H1 (cell line): Measurements from ENCODE around the gene ALDOC. TPM values are rescaled to one million over a fixed set of nuclear protein-coding genes. Genes with fewer than 3 reads are reported as not detected.

Experiments used
- CTCF ChIA-PET: fragments of 300-600 bp; sonication (Branson Sonifier 250); formaldehyde crosslinking; loops from one replicate; lab custom pipeline; 2021; ENCODE audit not compliant: partially characterized antibody; lab: Charles Lee
- POLR2A ChIA-PET: fragments of 300-600 bp; sonication (Branson Sonifier 250); formaldehyde crosslinking; loops from one replicate; lab custom pipeline; 2021; ENCODE audit warnings: inconsistent platforms; ENCODE audit not compliant: partially characterized antibody; lab: Charles Lee
- DNase-seq, 2 experiments: peaks; one replicate each; pipeline versions ENCODE4 v3.0.0 to v3.0.0-alpha.2; 2010 to 2022; ENCODE audit warnings: low spot score in 2 of 2, low read depth in 1 of 2, mixed read lengths in 1 of 2
- FAIRE-seq: peaks from 2 replicates; lab custom pipeline; 2011; peaks lifted over from hg19 to GRCh38; lab: Jason Lieb, UNC
- H2AFZ ChIP-seq: 2 replicates; pipeline ENCODE4 v1.8.1; 2012; ENCODE audit warnings: low read length, inconsistent platforms
- H2AK5ac ChIP-seq: 2 replicates; pipeline ENCODE4 v1.6.1; 2013; ENCODE audit warnings: low read depth, low read length
- H2BK120ac ChIP-seq: replicated peaks from 2 replicates; pipeline ENCODE3; 2013; ENCODE audit warnings: low read depth, low read length, inconsistent platforms
- H2BK12ac ChIP-seq: 2 replicates; pipeline ENCODE4 v1.6.1; 2013; ENCODE audit warnings: low read depth, low read length
- H2BK15ac ChIP-seq: 2 replicates; pipeline ENCODE4 v1.6.1; 2013; ENCODE audit warnings: low read length
- H2BK20ac ChIP-seq: 2 replicates; pipeline ENCODE4 v1.6.1; 2013; ENCODE audit warnings: low read length
- H2BK5ac ChIP-seq: 2 replicates; pipeline ENCODE4 v1.6.1; 2013; ENCODE audit warnings: low read depth, low read length
- H3K14ac ChIP-seq: 2 replicates; pipeline ENCODE4 v1.6.1; 2013; ENCODE audit warnings: inconsistent platforms; ENCODE audit not compliant: insufficient read length
- H3K18ac ChIP-seq: 2 replicates; pipeline ENCODE4 v1.6.1; 2013; ENCODE audit warnings: low read length; ENCODE audit errors: extremely low read depth
- H3K23ac ChIP-seq: 2 replicates; pipeline ENCODE4 v1.6.1; 2013; ENCODE audit warnings: inconsistent platforms; ENCODE audit not compliant: insufficient read length
- H3K23me2 ChIP-seq: 2 replicates; pipeline ENCODE4 v1.6.1; 2013; ENCODE audit warnings: low read depth, low read length
- H3K27ac ChIP-seq: 2 replicates; pipeline ENCODE4 v1.6.1; 2011; ENCODE audit warnings: low read depth, low read length, inconsistent platforms
- H3K27me3 ChIP-seq, 4 experiments: replicated peaks in 1 of 4; 1 replicate in 1 of 4; 2 replicates in 3 of 4; pipeline versions ENCODE4 v1.6.1 to v1.8.1; 2011 to 2013; ENCODE audit warnings: low read length in 3 of 4, mild to moderate bottlenecking in 3 of 4, inconsistent platforms in 2 of 4, mixed read lengths in 2 of 4, moderate library complexity in 1 of 4; ENCODE audit not compliant: control insufficient read depth in 3 of 4, insufficient read depth in 3 of 4; ENCODE audit errors: extremely low read depth in 1 of 4
- H3K36me3 ChIP-seq, 4 experiments: 2 replicates each; pipeline versions ENCODE4 v1.6.1 to v1.8.1; 2011 to 2013; ENCODE audit warnings: mild to moderate bottlenecking in 4 of 4, low read length in 3 of 4, moderate library complexity in 2 of 4, control low read depth in 1 of 4, inconsistent platforms in 1 of 4; ENCODE audit not compliant: insufficient read depth in 4 of 4, control insufficient read depth in 2 of 4
- H3K4ac ChIP-seq: replicated peaks from 2 replicates; pipeline ENCODE3; 2013; ENCODE audit warnings: low read length, low read depth, mixed read lengths, inconsistent platforms; ENCODE audit not compliant: insufficient read length
- H3K4me1 ChIP-seq, 4 experiments: replicated peaks in 1 of 4; 1 replicate in 1 of 4; 2 replicates in 3 of 4; pipeline versions ENCODE4 v1.6.1 to v1.8.1; 2011 to 2013; ENCODE audit warnings: low read length in 3 of 4, inconsistent platforms in 2 of 4, mixed read lengths in 1 of 4; ENCODE audit not compliant: insufficient read depth in 4 of 4, control insufficient read depth in 3 of 4
- H3K4me2 ChIP-seq, 2 experiments: 2 replicates each; pipeline versions ENCODE4 v1.6.1 to v1.8.1; 2011 to 2013; ENCODE audit warnings: low read depth in 2 of 2, low read length in 2 of 2, control low read depth in 1 of 2, inconsistent platforms in 1 of 2, mild to moderate bottlenecking in 1 of 2; ENCODE audit not compliant: insufficient read depth in 1 of 2
- H3K4me3 ChIP-seq, 4 experiments: fragments of 200-600, 300-600 bp in 1 of 4; sonication (generic), shearing (Covaris generic), sonication (Bioruptor Twin) in 1 of 4; 2 replicates each; pipeline versions ENCODE4 v1.5.1 to v1.8.1; 2011 to 2016; ENCODE audit warnings: low read length in 4 of 4, low read depth in 3 of 4, control low read depth in 2 of 4, inconsistent platforms in 2 of 4, mild to moderate bottlenecking in 2 of 4, mixed read lengths in 1 of 4, moderate library complexity in 1 of 4; ENCODE audit not compliant: insufficient read depth in 2 of 4; ENCODE audit errors: extremely low read depth in 1 of 4
- H3K56ac ChIP-seq: replicated peaks from 2 replicates; pipeline ENCODE3; 2013; ENCODE audit warnings: low read depth, mild to moderate bottlenecking, mixed read lengths, low read length, inconsistent platforms; ENCODE audit not compliant: insufficient read length
- H3K79me1 ChIP-seq: 2 replicates; pipeline ENCODE4 v1.6.1; 2013; ENCODE audit warnings: low read depth, low read length, control low read depth
- H3K79me2 ChIP-seq, 2 experiments: 2 replicates each; pipeline versions ENCODE4 v1.6.1 to v1.8.1; 2012 to 2013; ENCODE audit warnings: low read length in 2 of 2, mild to moderate bottlenecking in 2 of 2, inconsistent platforms in 1 of 2; ENCODE audit not compliant: insufficient read depth in 2 of 2, control insufficient read depth in 1 of 2
- H3K9ac ChIP-seq, 4 experiments: replicated peaks in 1 of 4; 1 replicate in 1 of 4; 2 replicates in 3 of 4; pipeline versions ENCODE4 v1.6.1 to v1.8.1; 2011 to 2013; ENCODE audit warnings: low read depth in 3 of 4, low read length in 3 of 4, control low read depth in 2 of 4, mild to moderate bottlenecking in 2 of 4, moderate library complexity in 2 of 4, inconsistent platforms in 1 of 4; ENCODE audit errors: extremely low read depth in 1 of 4
- H3K9me3 ChIP-seq, 2 experiments: 2 replicates each; pipeline versions ENCODE4 v1.6.1 to v1.8.1; 2012 to 2013; ENCODE audit warnings: mild to moderate bottlenecking in 2 of 2, moderate library complexity in 2 of 2, control low read depth in 1 of 2, inconsistent platforms in 1 of 2, low read depth in 1 of 2, low read length in 1 of 2, mixed read lengths in 1 of 2; ENCODE audit not compliant: insufficient read depth in 2 of 2
- H4K20me1 ChIP-seq, 2 experiments: replicated peaks in 1 of 2; 2 replicates each; pipeline versions ENCODE3 to v1.8.1; 2011 to 2013; ENCODE audit warnings: inconsistent platforms in 2 of 2, low read length in 2 of 2, mild to moderate bottlenecking in 1 of 2; ENCODE audit not compliant: insufficient read depth in 2 of 2, control insufficient read depth in 1 of 2
- H4K5ac ChIP-seq: 2 replicates; pipeline ENCODE4 v1.6.1; 2013; ENCODE audit warnings: low read length, low read depth, mixed read lengths, inconsistent platforms; ENCODE audit not compliant: insufficient read length
- H4K8ac ChIP-seq: 2 replicates; pipeline ENCODE4 v1.8.0; 2013; ENCODE audit warnings: mild to moderate bottlenecking, moderate library complexity, low read length, inconsistent platforms; ENCODE audit not compliant: insufficient read depth; ENCODE audit errors: extremely low read depth
- H4K91ac ChIP-seq: replicated peaks from 2 replicates; pipeline ENCODE3; 2013; ENCODE audit warnings: low read length, mixed read lengths, inconsistent platforms; ENCODE audit not compliant: insufficient read length
- ASH2L ChIP-seq: fragments of 200-600, 300-600 bp; sonication (generic); IDR thresholded peaks from one replicate; pipeline ENCODE4 v1.7.1; 2017; ENCODE audit warnings: low read length
- CBX5 ChIP-seq: fragments of 300-800, 300-1000 bp; sonication (generic); IDR thresholded peaks from 2 replicates; pipeline ENCODE4 v1.7.1; 2016; ENCODE audit warnings: antibody characterized with exemption, low read length, low read depth
- CHD1 ChIP-seq: IDR thresholded peaks from 2 replicates; pipeline ENCODE4 v1.6.1; 2012; ENCODE audit warnings: low read depth, low read length, improper control_type of control experiment
- EP300 ChIP-seq, 2 experiments: IDR thresholded peaks; 1 replicate in 1 of 2; 2 replicates in 1 of 2; pipeline ENCODE4 v1.6.1; 2011 to 2012; ENCODE audit warnings: low read depth in 2 of 2, low read length in 2 of 2, mild to moderate bottlenecking in 2 of 2, borderline replicate concordance in 1 of 2, inconsistent platforms in 1 of 2, moderate library complexity in 1 of 2
- GABPA ChIP-seq: IDR thresholded peaks from 2 replicates; pipeline ENCODE4 v1.6.1; 2011; ENCODE audit warnings: mild to moderate bottlenecking, low read length, moderate library complexity, borderline replicate concordance; ENCODE audit not compliant: insufficient read depth
- KDM4A ChIP-seq: IDR thresholded peaks from one replicate; pipeline ENCODE4 v1.7.1; 2012; ENCODE audit warnings: low read depth, mild to moderate bottlenecking, moderate library complexity, low read length, inconsistent platforms; ENCODE audit not compliant: severe bottlenecking
- KDM5A ChIP-seq: fragments of 200-600 bp; IDR thresholded peaks from 2 replicates; pipeline ENCODE4 v1.7.1; 2012; ENCODE audit warnings: mild to moderate bottlenecking, low read length, inconsistent platforms, mixed read lengths
- NRF1 ChIP-seq: IDR thresholded peaks from 2 replicates; pipeline ENCODE4 v1.6.1; 2011; ENCODE audit warnings: mild to moderate bottlenecking, low read depth, low read length, improper control_type of control experiment
- RBBP5 ChIP-seq: IDR thresholded peaks from 2 replicates; pipeline ENCODE4 v1.7.1; 2012; ENCODE audit warnings: low read depth, mild to moderate bottlenecking, inconsistent platforms, low read length, moderate library complexity, borderline replicate concordance
- SAP30 ChIP-seq: fragments of 300-600 bp; sonication (generic); IDR thresholded peaks from 2 replicates; pipeline ENCODE4 v1.7.1; 2012; ENCODE audit warnings: low read length, moderate library complexity, mild to moderate bottlenecking, inconsistent platforms; ENCODE audit not compliant: insufficient read depth, insufficient replicate concordance
- SP4 ChIP-seq: IDR thresholded peaks from 2 replicates; pipeline ENCODE4 v1.6.1; 2012; ENCODE audit warnings: low read length, inconsistent platforms
- TAF1 ChIP-seq: IDR thresholded peaks from 2 replicates; pipeline ENCODE4 v1.6.1; 2011; ENCODE audit warnings: mild to moderate bottlenecking, low read depth, low read length
- YY1 ChIP-seq: IDR thresholded peaks from 2 replicates; pipeline ENCODE4 v1.6.1; 2011; ENCODE audit warnings: low read depth, mild to moderate bottlenecking, low read length
- WGBS, 2 experiments: shearing (Covaris generic) in 1 of 2; methylation state at CpG; one replicate each; pipeline versions ENCODE4 v1.1.6 to v1.1.7; 2013 to 2015; ENCODE audit warnings: low lambda C conversion rate in 2 of 2, mixed read lengths in 2 of 2, inconsistent platforms in 1 of 2, low coverage in 1 of 2, missing lambda C conversion rate in 1 of 2; ENCODE audit not compliant: insufficient replicate concordance in 2 of 2, insufficient coverage in 1 of 2, insufficient read length in 1 of 2; ENCODE audit errors: extremely low coverage in 1 of 2, missing lambda C conversion rate in 1 of 2; 5-methylcytosine and 5-hydroxymethylcytosine counted together
- polyA plus RNA-seq, 7 experiments: library from polyadenylated mRNA; depleted of rRNA in 3 of 7; stranded (reverse) in 5 of 7; unstranded in 2 of 7; fragments of >200 nt in 5 of 7; fragments of 200-250 nt in 2 of 7; gene quantifications; 1 replicate in 5 of 7; 2 replicates in 1 of 7; 4 replicates in 1 of 7; pipeline versions ENCODE4 v1.2.1 to v1.2.3, GENCODE V29; 2011 to 2013; ENCODE audit warnings: missing spikeins in 2 of 7, mixed read lengths in 2 of 7
- total RNA-seq: library from RNA; stranded (reverse); fragmentation: NEBNext Ultra II Directional; extraction: Animal tissue kit (Norgen Biotek cat#: 25700); gene quantifications from 2 replicates; pipeline ENCODE4 v1.2.1, GENCODE V29; 2021
- TF ChIP-seq, protein P1 (sequence below): IDR thresholded peaks from 2 replicates; pipeline ENCODE4 v1.6.1; 2011; ENCODE audit warnings: low read length, improper control_type of control experiment

ALDOC gene
- total and polyA plus RNA-seq, 2 of the 8 experiments (the other 6 are each of a cell fraction or from before 2014, with no cell fraction given), result 51.6 to 103 TPM

DNA sequence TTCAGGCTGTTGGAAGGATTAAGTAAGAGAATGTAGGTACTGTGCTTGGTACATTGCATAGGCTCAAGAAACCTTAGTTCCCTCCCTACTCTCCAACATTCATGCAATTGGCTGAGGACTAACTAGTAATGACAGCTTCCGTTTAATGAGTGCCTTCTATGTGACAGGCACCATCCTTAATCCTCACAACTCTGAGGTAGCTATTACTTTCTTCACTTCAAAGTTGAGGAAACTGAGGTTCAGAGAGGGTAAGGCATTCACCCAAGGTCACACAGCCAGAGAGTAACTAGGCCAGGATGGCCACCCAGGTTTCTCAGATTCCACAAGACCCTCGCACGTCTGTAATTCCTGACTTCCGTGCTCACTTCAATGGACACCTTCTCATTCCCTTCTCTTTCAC lies 46.4 kb downstream of the ALDOC start:
- H4K5ac ChIP-seq, result no peak overlapping the region
- no peak overlapping the region for H3K14ac ChIP-seq
- no peak overlapping the region for H3K18ac ChIP-seq
- H3K36me3 ChIP-seq, result no peaks in the 10 kb centered on the region
- TF ChIP-seq, protein P1, sequence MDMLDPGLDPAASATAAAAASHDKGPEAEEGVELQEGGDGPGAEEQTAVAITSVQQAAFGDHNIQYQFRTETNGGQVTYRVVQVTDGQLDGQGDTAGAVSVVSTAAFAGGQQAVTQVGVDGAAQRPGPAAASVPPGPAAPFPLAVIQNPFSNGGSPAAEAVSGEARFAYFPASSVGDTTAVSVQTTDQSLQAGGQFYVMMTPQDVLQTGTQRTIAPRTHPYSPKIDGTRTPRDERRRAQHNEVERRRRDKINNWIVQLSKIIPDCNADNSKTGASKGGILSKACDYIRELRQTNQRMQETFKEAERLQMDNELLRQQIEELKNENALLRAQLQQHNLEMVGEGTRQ, result no peak
- TF ChIP-seq CHD1 (no peak), SP4 (no peak), KDM5A (no peak), KDM4A (no peak), NRF1 (no peak), ASH2L (no peak), GABPA (no peak), SAP30 (no peak), CBX5 (no peak), EP300 (IDR thresholded peaks at IDR 0.05; ENCODE audit: borderline replicate concordance in 1 of 2, low read depth in 2 of 2, low read length in 2 of 2) (no peak), RBBP5 (no peak), YY1 (no peak), TAF1 (no peak)
- no peaks in the 10 kb centered on the region for H4K20me1 ChIP-seq
- WGBS, 2 experiments, result 96% methylated on average over 4 of the region's 4 CpGs; no CpG with 5 or more reads in 1 of the 2 experiments
- H3K27me3 ChIP-seq, result no peaks in the 10 kb centered on the region
- H2BK20ac ChIP-seq, result no peak overlapping the region
- no peak overlapping the region for H2AK5ac ChIP-seq
- no peak overlapping the region for H3K56ac ChIP-seq
- H3K23me2 ChIP-seq, result no peaks in the 10 kb centered on the region
- no peak overlapping the region for H3K23ac ChIP-seq
- H2BK120ac ChIP-seq, result no peak overlapping the region
- POLR2A ChIA-PET, result no interaction called here
- no peaks in the 10 kb centered on the region for H3K79me2 ChIP-seq
- H3K9ac ChIP-seq, result no peak overlapping the region
- H2AFZ ChIP-seq, result no peak overlapping the region
- CTCF ChIA-PET, result interaction anchor here (0.8 to 5.9 kb wide), 2 partner anchors 9 to 19 kb away, joined by 4 to 45 read pairs; no protein-coding TSS in a partner anchor
- no peak overlapping the region for H3K27ac ChIP-seq
- no peak overlapping the region for H2BK15ac ChIP-seq
- no peak overlapping the region for H3K4me3 ChIP-seq
- H3K4me1 ChIP-seq, result peaks cover 0 to 5% (median 0%) of the 10 kb centered on the region in 4 experiments; a peak in 2 of 7 replicates
- H2BK12ac ChIP-seq, result no peak overlapping the region
- no peak overlapping the region for H3K4ac ChIP-seq
- no peaks in the 10 kb centered on the region for H3K79me1 ChIP-seq
- no peak for DNase-seq
- no peaks in the 10 kb centered on the region for H3K9me3 ChIP-seq
- no peak overlapping the region for H2BK5ac ChIP-seq
- no peak overlapping the region for H3K4me2 ChIP-seq
- no peak overlapping the region for H4K91ac ChIP-seq
- no peak overlapping the region for H4K8ac ChIP-seq
- FAIRE-seq, result no peak
